ENCODE results near the gene PLTP.

DNA sequence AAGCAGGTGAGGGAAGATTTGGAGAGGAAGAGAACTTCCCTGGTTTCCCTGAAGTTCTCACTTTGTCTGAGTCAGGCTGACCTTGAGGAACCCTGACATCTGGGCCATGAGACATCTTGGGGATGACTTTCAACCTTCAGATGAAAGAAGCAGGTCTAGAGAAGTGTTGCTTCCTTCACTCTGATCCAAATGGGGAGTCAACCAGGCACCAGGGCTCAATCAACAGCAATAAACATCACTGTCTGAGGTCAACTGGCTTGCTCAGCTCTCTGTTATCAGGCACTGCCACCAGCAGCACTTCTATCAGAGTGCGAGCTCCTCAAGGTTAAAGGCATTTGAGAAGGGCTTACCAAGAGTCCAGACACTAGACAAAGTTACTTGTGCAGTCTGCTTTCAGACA, 61.0 kb downstream of the PLTP start:
- TF ChIP-seq, protein P1, sequence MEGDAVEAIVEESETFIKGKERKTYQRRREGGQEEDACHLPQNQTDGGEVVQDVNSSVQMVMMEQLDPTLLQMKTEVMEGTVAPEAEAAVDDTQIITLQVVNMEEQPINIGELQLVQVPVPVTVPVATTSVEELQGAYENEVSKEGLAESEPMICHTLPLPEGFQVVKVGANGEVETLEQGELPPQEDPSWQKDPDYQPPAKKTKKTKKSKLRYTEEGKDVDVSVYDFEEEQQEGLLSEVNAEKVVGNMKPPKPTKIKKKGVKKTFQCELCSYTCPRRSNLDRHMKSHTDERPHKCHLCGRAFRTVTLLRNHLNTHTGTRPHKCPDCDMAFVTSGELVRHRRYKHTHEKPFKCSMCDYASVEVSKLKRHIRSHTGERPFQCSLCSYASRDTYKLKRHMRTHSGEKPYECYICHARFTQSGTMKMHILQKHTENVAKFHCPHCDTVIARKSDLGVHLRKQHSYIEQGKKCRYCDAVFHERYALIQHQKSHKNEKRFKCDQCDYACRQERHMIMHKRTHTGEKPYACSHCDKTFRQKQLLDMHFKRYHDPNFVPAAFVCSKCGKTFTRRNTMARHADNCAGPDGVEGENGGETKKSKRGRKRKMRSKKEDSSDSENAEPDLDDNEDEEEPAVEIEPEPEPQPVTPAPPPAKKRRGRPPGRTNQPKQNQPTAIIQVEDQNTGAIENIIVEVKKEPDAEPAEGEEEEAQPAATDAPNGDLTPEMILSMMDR (IDR thresholded peaks at IDR 0.05), result no peak
- TF ChIP-seq POLR2A (IDR thresholded peaks at IDR 0.05), result no peak

Data from testis (tissue), 2 donors.